Measurements from ENCODE around the gene ISM2. TPM values are rescaled to one million over a fixed set of nuclear protein-coding genes. Genes with fewer than 3 reads are reported as not detected.

Gene ISM2
- polyA plus RNA-seq, 1 of the 3 experiments (the other 2 are of a cell fraction): 0.20 TPM

Small RNAs within 50 kb of the gene (small RNA-seq; reads per million reads assigned to genes)
- gene RF00404 (0 to 0.06 (median 0) reads per million in 7 experiments), gene RN7SL587P (0 reads per million in 7 experiments)

Other genes with a start within 250 kb of the ISM2 start
- gene NGB, start 227.6 kb downstream of the ISM2 start, polyA plus RNA-seq (2012; rRNA removed): not detected in 2 replicates
- gene POMT2, start 177.9 kb downstream of the ISM2 start, polyA plus RNA-seq (2012; rRNA removed): 19.9 and 22.8 TPM in 2 replicates
- 43.1 and 53.7 TPM in 2 replicates for gene GSTZ1, start 177.8 kb downstream of the ISM2 start, polyA plus RNA-seq (2012; rRNA removed)
- 2.3 and 3.2 TPM in 2 replicates for gene TMED8, start 121.7 kb downstream of the ISM2 start, polyA plus RNA-seq (2012; rRNA removed)
- gene SAMD15, start 121.4 kb downstream of the ISM2 start, polyA plus RNA-seq (2012; rRNA removed): 1.7 and 3.0 TPM in 2 replicates
- 0.21 and 0.37 TPM in 2 replicates for gene NOXRED1, start 75.3 kb downstream of the ISM2 start, polyA plus RNA-seq (2012; rRNA removed)
- 20.8 and 29.2 TPM in 2 replicates for gene VIPAS39, start 41.2 kb downstream of the ISM2 start, polyA plus RNA-seq (2012; rRNA removed)
- gene AHSA1, start 40.7 kb downstream of the ISM2 start, polyA plus RNA-seq (2012; rRNA removed): 366 and 439 TPM in 2 replicates
- gene SPTLC2, start 117.8 kb upstream of the ISM2 start, polyA plus RNA-seq (2012; rRNA removed): 10.2 and 14.4 TPM in 2 replicates
- gene ALKBH1, start 209.2 kb upstream of the ISM2 start, polyA plus RNA-seq (2012; rRNA removed): 10.7 and 12.7 TPM in 2 replicates
- gene SLIRP, start 209.3 kb upstream of the ISM2 start, polyA plus RNA-seq (2012; rRNA removed): 306 and 347 TPM in 2 replicates